HL-60/S4 treated with phorbol 12-myristate 13-acetate at 8.2 ng/mL for 4 days and 3 days (cell line): Measurements from ENCODE around the gene HOXC11.

Experiments used
- in situ Hi-C: fragments of 300-500 bp; cut with MboI; formaldehyde crosslinking; loops from 2 replicates; pipeline ENCODE4 v1.15.0; 2022; ENCODE audit warnings: low sequenced_read_pairs

The HOXC11 gene

DNA sequence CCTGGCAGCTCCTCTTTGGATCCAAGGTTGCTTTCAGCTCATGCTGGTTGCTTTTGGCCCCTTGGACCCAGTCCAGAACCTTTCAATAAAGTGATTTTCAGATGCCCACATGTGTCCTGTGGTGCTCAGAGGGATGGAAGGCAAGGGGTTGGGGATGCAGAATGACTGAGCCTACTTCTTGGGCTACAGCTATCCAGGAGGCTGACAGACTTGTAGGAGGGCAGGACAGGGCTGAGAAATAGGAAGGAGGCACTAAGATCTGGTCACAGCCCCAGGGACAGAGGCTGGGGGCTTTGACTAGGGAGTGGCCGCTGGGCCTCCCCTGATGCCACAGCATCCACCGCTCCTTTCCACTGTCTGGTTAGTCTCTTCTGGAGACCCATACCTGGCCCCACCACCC, 1.2 kb upstream of the HOXC11 start:
- in situ Hi-C loops = no loop called here

DNA sequence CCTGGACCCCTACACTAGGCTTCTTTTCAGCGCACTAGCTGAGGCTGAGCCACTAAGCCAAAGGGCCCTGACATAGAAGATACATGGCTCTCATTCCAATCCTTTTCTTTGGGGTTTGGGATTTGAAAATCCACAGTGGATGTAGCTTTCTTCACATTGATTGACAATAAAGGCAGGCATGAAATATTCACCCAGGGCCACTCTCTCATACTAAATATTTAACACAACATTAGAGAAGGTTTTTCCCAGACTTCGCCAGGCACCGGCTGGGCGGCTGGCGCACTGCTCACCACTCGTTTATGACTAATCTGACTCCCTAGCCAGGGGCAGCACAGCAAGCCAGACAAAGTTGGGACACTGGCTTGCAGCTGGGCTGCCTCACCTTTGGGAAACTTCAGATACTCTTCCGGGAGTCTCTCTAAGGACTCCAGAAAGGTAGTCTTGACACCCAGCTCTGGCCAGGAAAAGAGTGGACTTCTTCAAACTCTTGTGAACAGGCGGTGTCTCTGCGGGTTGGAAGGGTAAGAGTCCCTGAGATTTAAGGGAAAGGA, 699 bp upstream of the HOXC11 start:
- in situ Hi-C loops = no loop called here

GRCh38 chr12:53973236-53974042, 513 bp downstream of the HOXC11 start:
- in situ Hi-C loops = no loop called here

DNA sequence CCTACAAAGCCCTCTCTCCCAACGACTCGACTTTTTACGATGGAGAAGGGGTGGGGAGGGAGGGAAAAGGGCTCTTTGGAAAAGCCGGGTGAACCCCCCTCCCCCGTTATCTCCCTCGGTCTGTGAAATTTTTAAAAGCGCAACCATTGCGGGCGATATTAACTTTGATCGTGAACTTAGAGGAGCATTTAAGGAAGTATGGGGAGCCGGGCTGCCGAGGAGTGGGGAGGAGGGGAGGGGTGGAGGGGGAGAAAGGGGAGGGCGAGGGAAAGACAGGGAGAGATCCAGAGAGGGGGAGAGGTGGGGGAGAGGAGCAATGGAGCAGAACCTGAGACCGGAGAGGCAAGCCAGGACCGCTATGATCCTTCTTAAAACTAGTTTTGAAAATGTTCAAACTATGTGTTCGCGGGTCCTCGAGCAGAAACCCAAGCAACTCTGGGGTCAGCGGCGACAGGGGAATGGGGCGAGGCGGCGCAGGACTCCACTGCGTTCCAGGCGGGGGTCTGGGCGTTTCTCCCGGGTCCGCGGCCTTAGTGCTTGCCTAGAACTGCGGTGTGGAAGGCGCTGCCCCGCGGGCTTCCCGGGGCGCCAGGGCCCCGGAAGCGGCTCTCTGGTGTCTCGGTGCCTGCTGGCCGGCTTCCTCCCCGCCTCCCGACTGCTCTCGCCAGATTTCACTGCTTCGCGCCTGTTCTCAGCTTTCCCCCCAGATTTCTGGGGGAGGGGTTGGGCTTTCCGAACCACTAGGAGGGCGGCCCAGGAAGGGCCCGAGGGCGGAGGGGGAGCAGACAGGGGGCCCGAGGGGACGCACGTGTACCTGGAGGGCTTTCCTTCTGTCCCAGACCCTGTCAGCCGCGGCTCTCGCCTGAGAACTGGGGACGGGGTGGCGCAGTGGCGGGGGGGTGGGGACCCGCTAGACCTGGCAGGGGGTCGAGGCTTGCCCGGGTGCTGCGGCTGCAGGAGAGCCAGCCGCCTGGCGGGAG, 1.4 kb downstream of the HOXC11 start, which contains the start of gene HOTAIR:
Gene HOTAIR (minus strand): TSS at position 871 of the 980 bp plus-strand sequence.
- in situ Hi-C loops = loop anchor here (25.0 kb wide), 1 partner anchor 388 kb away; the partner anchor contains the start of gene GPR84

- in situ Hi-C loops = loop anchor here (25.0 kb wide), 1 partner anchor 387 kb away; the partner anchor contains the start of gene GPR84
Observed at GRCh38 chr12:53975064-53975471, 2.1 kb downstream of the HOXC11 start.

DNA sequence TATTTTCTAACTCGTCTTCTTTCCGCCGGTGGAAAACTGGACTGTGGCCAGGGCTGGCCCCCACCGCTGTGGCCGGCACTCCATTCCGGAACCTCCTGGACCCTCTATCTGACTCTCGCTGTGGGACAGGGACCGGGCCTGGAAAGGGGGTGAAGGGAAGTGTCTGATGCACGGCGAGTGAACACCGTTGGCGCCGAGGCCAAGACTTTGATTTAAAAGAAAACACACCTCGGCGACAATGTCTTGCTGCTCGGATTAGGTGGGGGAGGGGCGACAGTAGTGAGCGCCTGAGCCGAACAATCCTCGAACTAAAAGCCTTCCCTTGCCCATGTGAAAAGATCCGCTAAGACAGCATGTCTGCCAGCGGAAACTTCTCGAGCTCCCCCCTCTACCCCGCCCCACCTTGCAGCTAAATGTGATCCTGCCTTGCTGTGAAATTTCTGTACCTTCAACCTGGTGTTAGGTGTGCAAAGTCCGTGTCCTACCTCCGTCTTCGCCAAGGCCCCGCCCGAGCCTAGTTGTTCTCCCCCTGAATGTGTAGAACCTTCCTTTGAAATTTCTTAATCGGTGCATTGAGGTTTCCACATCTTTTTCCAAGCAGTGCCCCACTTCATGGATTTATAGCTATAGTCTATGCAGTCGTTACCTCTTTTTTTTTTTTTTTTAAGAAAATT, 2.7 kb downstream of the HOXC11 start:
- in situ Hi-C loops = loop anchor here (25.0 kb wide), 1 partner anchor 387 kb away; the partner anchor contains the start of gene GPR84

- in situ Hi-C loops = loop anchor here (25.0 kb wide), 1 partner anchor 386 kb away; the partner anchor contains the start of gene GPR84
Observed at GRCh38 chr12:53976172-53976822, 3.4 kb downstream of the HOXC11 start.

- in situ Hi-C loops = loop anchor here (25.0 kb wide), 1 partner anchor 385 kb away; the partner anchor contains the start of gene GPR84
Observed at GRCh38 chr12:53976823-53977595, 4.1 kb downstream of the HOXC11 start.

DNA sequence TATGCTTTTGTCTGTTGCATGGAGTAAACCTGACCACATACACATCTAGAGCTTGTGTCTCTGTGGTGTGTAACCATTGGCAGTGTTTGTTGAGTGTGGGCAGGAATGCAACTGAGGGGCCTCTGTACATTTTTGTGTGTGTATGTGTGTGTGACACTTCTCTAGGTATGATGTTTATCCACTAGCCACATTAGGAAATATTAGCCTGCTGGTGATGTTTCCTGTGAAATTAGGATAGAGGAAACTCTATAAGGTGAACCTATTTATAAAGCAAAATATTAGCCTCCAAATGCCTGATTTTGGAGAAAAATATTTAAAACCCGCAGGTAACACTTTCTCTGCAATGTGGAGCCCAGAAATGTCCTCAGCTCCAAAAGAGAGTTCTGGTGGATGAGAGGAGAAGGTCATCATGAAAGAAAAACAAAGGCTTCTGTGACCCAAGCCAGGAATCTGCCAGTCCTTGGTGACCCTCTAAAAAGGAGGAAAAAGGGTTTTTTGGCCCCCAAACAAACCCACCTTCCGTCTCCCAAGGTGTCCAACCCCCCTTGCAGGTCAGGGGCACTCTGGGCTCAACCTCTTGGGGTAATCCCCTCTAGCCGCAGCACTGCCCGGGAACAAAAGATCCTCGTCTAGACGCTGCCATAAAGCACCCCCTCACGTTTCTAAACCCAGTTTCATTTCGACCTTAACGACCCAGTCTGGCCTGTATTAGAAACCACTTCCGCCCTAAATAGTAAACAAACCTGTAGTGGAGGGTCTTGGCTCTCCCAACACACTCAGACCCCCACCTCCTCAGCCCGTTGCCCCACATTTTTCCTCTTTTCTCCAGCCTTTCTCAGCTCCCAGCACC, 4.9 kb downstream of the HOXC11 start:
- in situ Hi-C loops = loop anchor here (25.0 kb wide), 1 partner anchor 384 kb away; the partner anchor contains the start of gene GPR84

DNA sequence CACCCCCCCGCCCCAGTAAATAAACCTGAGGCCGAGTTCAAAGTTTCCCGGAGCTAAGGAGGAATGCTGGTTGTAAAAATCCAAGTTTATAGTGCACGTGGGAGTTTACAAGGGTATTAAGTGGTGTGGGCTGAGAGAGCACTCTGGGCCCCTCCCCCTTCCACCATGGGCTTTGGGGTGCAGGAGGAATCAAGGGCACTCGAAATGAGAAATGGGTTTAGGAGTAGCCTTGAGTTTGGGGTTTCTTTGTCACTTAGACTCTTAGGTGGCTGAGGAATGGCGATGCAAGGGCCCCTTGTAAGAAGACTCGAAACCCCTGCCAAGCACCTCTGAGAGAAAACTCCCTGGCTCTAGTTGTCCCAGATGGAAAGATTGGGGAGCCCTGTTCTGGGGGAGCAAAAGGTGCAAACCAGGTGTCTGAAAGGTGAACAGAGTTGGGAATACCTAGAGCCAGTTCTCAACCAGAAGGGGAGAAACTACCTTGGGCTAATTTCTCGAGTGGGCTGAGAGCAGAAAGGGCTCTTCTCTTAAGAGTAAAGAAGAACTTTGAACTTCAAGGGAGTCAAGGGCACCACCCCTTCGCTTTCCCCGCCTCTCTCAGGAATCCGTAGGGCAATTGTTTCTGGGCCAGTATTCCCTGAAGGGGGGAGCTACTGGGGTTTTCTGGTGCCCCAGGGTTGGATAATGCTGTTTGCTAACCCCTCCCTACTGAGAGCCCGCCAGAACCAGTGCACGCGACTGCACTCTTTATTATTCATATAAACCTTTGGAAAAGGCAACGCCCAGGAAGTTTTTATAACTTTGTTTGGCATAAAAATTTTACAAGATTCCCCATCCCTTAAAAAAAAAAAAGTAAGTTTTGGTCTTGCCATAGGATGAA, 5.8 kb downstream of the HOXC11 start:
- in situ Hi-C loops = loop anchor here (25.0 kb wide), 1 partner anchor 384 kb away; the partner anchor contains the start of gene GPR84

- in situ Hi-C loops = loop anchor here (25.0 kb wide), 1 partner anchor 382 kb away; the partner anchor contains the start of gene GPR84
Observed at GRCh38 chr12:53980104-53980801, 7.3 kb downstream of the HOXC11 start.

- in situ Hi-C loops = loop anchor here (25.0 kb wide), 1 partner anchor 381 kb away; the partner anchor contains the start of gene GPR84
Observed at GRCh38 chr12:53980802-53981496, 8.0 kb downstream of the HOXC11 start.

GRCh38 chr12:53981634-53982565, 9.0 kb downstream of the HOXC11 start:
- in situ Hi-C loops = loop anchor here (25.0 kb wide), 1 partner anchor 380 kb away; the partner anchor contains the start of gene GPR84
